Testis (tissue), 3 donors: Measurements from ENCODE around the gene SLC16A12. TPM values are rescaled to one million over a fixed set of nuclear protein-coding genes. Genes with fewer than 3 reads are reported as not detected.
A peak's percentile ranks its signal among the peaks of the same experiment; 100 is the strongest.

Source experiments
- DNase-seq: peaks from one replicate; pipeline ENCODE4 v3.0.0-alpha.2; 2019
- H3K27ac ChIP-seq, 2 donors: fragments of 200-600 bp; sonication (generic); one replicate each; pipeline ENCODE4 v1.5.1; 2019
- H3K27me3 ChIP-seq: fragments of 200-600 bp; sonication (generic); one replicate; pipeline ENCODE4 v1.5.1; 2019
- H3K36me3 ChIP-seq: fragments of 200-600 bp; sonication (generic); one replicate; pipeline ENCODE4 v1.5.1; 2017; ENCODE audit warnings: low read depth; ENCODE audit errors: missing control alignments
- H3K4me1 ChIP-seq: fragments of 200-600 bp; sonication (generic); one replicate; pipeline ENCODE4 v1.5.1; 2019
- H3K4me3 ChIP-seq, 2 donors: fragments of 200-600 bp; sonication (generic); one replicate each; pipeline ENCODE4 v1.5.1; 2017 to 2019
- H3K9me3 ChIP-seq: fragments of 200-600 bp; sonication (generic); one replicate; pipeline ENCODE4 v1.5.1; 2017
- POLR2A ChIP-seq: fragments of 450-650 bp; IDR thresholded peaks from one replicate; pipeline ENCODE4 v1.6.1; 2017; ENCODE audit warnings: antibody characterized with exemption, mild to moderate bottlenecking, moderate library complexity
- WGBS, 2 donors: methylation state at CpG; one replicate each; pipeline ENCODE4 v1.1.5; 2018; 5-methylcytosine and 5-hydroxymethylcytosine counted together
- intact Hi-C: fragments of 100-400 bp; cut with DNase I; formaldehyde crosslinking; loops from one replicate; pipeline ENCODE4 v1.15.1; 2023; ENCODE audit warnings: low total_unique reads
- polyA plus RNA-seq: library from polyadenylated mRNA; stranded (reverse); fragments of 350-450 nt; fragmentation: Illumina TruSeq; extraction: RNeasy Lipid Tissue Mini Kit (QIAGEN cat#74804); gene quantifications from one replicate; pipeline ENCODE4 v1.2.3, GENCODE V29; 2014; ENCODE audit warnings: low read depth, low replicate concordance; ENCODE audit not compliant: insufficient read depth
- total RNA-seq, 2 donors: library from RNA; depleted of rRNA; stranded (reverse); fragments of >200 nt; gene quantifications; one replicate each; pipeline ENCODE4 v1.2.3, GENCODE V29; 2016
- TF ChIP-seq, protein P1 (sequence below), 3 experiments: fragments of 450-650 bp in 2 of 3; fragments of 200-600 bp in 1 of 3; sonication (generic) in 1 of 3; IDR thresholded peaks; one replicate each; pipeline ENCODE4 v1.5.1; 2016 to 2019; ENCODE audit warnings: antibody characterized with exemption in 3 of 3, mild to moderate bottlenecking in 2 of 3, moderate library complexity in 1 of 3

The SLC16A12 gene
- total and polyA plus RNA-seq, 3 donors from 2014 or later, result 1.9 to 6.0 (median 2.8) TPM

DNA sequence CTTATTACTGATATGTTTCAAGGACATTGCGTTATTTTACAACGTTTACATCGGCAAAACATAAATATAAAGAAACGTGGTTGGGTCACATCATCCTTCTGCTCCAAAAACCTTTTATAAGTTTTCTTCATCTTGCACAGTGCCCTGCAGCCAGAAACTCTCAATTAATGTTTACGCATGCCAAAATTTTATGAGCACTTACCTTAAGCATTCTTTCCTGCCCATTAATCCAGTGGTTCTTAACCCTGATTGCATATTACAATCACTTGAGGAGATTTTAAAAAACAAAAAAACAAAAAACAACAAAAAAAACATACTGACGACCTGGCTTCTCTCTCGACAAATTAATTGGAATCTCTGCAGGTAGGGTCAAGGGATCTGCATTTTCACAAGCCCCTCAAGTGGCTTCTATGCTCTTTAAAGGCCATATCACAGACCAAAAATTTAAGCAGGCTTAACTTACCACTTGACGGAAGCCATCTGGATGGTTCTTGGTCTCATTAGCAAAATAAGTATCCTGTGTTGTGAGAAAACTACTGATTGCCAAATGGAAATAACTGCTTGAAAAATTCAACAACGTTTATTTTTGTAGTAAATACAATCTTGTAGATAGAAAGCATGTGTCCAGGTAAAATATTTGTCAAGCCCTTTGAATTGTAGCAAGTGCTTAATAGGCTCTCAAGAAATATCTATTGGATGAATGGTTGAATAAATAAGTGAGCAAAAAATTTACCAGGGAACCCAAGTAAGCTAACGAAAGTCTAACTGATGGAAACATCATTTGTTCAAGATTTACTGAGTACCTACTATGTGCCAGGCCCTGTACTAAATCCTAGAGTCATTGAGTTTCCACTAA is 30.9 kb upstream of the SLC16A12 start:
- TF ChIP-seq, protein P1, sequence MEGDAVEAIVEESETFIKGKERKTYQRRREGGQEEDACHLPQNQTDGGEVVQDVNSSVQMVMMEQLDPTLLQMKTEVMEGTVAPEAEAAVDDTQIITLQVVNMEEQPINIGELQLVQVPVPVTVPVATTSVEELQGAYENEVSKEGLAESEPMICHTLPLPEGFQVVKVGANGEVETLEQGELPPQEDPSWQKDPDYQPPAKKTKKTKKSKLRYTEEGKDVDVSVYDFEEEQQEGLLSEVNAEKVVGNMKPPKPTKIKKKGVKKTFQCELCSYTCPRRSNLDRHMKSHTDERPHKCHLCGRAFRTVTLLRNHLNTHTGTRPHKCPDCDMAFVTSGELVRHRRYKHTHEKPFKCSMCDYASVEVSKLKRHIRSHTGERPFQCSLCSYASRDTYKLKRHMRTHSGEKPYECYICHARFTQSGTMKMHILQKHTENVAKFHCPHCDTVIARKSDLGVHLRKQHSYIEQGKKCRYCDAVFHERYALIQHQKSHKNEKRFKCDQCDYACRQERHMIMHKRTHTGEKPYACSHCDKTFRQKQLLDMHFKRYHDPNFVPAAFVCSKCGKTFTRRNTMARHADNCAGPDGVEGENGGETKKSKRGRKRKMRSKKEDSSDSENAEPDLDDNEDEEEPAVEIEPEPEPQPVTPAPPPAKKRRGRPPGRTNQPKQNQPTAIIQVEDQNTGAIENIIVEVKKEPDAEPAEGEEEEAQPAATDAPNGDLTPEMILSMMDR (IDR thresholded peaks at IDR 0.05), result no peak
- no peak for TF ChIP-seq POLR2A
- Histone ChIP-seq H3K36me3 (no peaks in the 10 kb centered on the region), H3K27me3 (no peaks in the 10 kb centered on the region), H3K9me3 (no peaks in the 10 kb centered on the region), H3K27ac (no peak overlapping the region), H3K4me3 (no peak overlapping the region), H3K4me1 (no peaks in the 10 kb centered on the region)
- WGBS, 2 donors, result 60 to 62% methylated on average over 10 of the region's 10 CpGs
- intact Hi-C loops, result no loop called here
- DNase-seq, result no peak

DNA sequence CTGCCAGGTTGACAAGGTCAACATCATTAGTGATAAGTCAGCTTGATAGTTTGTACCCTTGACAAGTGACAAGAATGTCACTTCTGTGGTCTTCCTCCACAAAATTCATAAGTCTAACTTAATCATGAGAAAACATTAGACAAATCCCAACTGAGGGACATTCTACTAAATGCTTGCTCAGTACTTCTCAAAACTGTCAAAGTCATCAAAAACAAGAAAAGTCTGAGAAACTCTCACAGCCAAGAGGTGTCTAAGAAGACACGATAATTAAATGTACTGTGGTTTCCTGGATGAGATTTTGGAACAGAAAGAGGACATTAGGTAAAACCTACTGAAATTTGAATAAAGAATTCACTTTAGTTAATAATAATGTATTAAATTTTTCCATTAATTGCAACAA is 29.8 kb upstream of the SLC16A12 start:
- no peak for TF ChIP-seq POLR2A
- WGBS, 2 donors, result 81 to 85% methylated on average over 1 of the region's 1 CpG
- no peaks in the 10 kb centered on the region for H3K36me3 ChIP-seq
- no peaks in the 10 kb centered on the region for H3K27me3 ChIP-seq
- H3K4me1 ChIP-seq, result no peaks in the 10 kb centered on the region
- intact Hi-C loops, result no loop called here
- H3K4me3 ChIP-seq, result no peak overlapping the region
- DNase-seq, result no peak
- H3K27ac ChIP-seq, result no peak overlapping the region
- H3K9me3 ChIP-seq, result no peaks in the 10 kb centered on the region

DNA sequence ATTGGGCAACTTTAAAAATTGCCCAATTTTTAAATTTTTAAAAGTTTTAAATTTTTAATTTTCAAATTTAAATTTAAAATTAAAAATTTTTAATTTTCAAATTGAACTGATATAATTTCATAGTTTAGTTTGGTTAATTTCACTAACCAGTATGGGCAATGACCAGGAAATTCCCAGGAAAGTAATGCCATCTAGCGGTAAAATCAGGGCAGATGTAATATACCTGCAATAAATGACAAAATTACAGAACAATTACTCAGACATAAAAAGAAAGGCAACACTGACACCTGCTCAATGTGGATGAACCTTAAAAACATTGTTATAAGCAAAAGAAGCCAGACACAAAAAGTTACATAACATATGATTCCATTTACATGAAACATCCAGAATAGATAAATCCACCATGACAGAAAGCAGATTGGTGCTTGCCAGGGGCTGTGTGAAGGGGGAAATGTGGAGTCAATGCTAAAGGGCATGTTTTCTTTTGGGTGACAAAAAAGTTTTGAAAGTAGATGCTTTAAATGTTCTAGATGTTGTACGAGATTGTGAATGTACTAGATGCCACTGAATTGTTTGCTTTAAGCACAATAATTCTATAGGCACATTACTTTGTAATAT is 28.6 kb upstream of the SLC16A12 start:
- DNase-seq, result no peak
- intact Hi-C loops, result no loop called here

DNA sequence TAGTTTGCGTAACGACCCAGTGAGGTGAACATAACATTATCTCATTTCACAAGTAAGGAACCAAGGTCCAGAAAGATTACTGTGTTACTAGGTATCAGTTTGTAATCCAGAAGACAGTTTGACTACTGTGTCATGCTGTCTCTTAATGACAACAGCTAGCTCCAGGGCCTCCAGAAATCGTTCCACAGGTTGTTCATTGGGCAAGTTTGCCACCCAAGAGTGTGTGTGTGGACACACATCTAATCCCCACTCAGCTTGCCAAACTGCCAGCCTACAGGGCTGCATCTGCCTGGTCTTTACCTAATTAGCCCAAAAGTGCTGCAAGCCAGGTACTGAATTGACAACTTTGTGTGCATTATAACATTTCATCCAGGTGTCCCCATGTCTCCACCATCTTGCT is 27.9 kb upstream of the SLC16A12 start:
- Histone ChIP-seq H3K36me3 (no peaks in the 10 kb centered on the region), H3K4me1 (no peaks in the 10 kb centered on the region), H3K4me3 (no peak overlapping the region), H3K27ac (no peak overlapping the region), H3K27me3 (no peaks in the 10 kb centered on the region), H3K9me3 (no peaks in the 10 kb centered on the region)
- WGBS, 2 donors, result 85 to 87% methylated on average over 3 of the region's 3 CpGs
- no peak for DNase-seq
- TF ChIP-seq POLR2A, result no peak
- TF ChIP-seq, protein P1 (IDR thresholded peaks at IDR 0.05), result no peak
- intact Hi-C loops, result no loop called here

More for the DNA sequence above, 28.6 kb upstream of the SLC16A12 start:
- 37 to 49% methylated on average over 2 of the region's 2 CpGs for WGBS, 2 donors
- H3K27me3 ChIP-seq, result no peaks in the 10 kb centered on the region
- H3K36me3 ChIP-seq, result no peaks in the 10 kb centered on the region
- H3K27ac ChIP-seq, result no peak overlapping the region
- no peaks in the 10 kb centered on the region for H3K9me3 ChIP-seq
- no peak overlapping the region for H3K4me3 ChIP-seq
- TF ChIP-seq, protein P1 (IDR thresholded peaks at IDR 0.05), result peak; percentile 67 to 72 (median 70)
- TF ChIP-seq POLR2A, result no peak
- H3K4me1 ChIP-seq, result no peaks in the 10 kb centered on the region

DNA sequence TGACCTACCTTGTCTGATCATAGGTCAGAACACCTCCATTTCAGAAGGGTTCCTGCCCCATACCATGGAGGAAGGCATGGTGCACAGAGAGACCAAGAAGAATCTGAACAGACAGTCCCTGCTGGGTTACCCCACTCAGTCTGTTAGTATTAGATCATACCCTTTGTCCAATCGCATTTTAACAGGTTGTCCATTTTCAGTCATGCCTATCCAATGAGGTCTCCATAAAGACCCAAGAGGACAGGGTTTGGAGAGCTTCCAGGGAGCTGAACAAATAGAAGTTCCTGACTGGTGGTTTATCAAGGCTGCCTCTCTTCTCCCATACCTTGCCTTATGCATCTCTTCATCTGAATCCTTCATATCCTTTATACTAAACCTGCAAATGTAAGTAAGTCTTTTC is 21.2 kb upstream of the SLC16A12 start:
- Histone ChIP-seq H3K4me3 (no peak overlapping the region), H3K27ac (no peak overlapping the region), H3K9me3 (no peaks in the 10 kb centered on the region), H3K4me1 (no peaks in the 10 kb centered on the region), H3K36me3 (no peaks in the 10 kb centered on the region), H3K27me3 (no peaks in the 10 kb centered on the region)
- no peak for DNase-seq
- TF ChIP-seq POLR2A, result no peak
- TF ChIP-seq, protein P1 (IDR thresholded peaks at IDR 0.05), result no peak
- WGBS, 2 donors, result 86 to 100% methylated on average over 1 of the region's 1 CpG
- intact Hi-C loops, result loop anchor here (10.0 kb wide), 1 partner anchor 132 kb away; no protein-coding TSS in a partner anchor
